ENCODE measurements around the gene FREM1. TPM values are rescaled to one million over a fixed set of nuclear protein-coding genes. Genes with fewer than 3 reads are reported as not detected.

FREM1 gene
- total and polyA plus RNA-seq, 2 experiments from 2014 or later: 0.78 to 3.1 TPM

- no peak overlapping the region for H3K27ac ChIP-seq (ENCODE audit: low read depth)
- no peaks in the 10 kb centered on the region for H3K9me2 ChIP-seq (ENCODE audit: insufficient read depth)
- no peak overlapping the region for H3K4me3 ChIP-seq
- no peaks in the 10 kb centered on the region for H3K9me3 Mint-ChIP-seq
- no peak overlapping the region for H2AFZ ChIP-seq
- ATAC-seq (no peak), DNase-seq (ENCODE audit: low spot score) (no peak)
- H3K79me2 ChIP-seq (replicated peaks; ENCODE audit: insufficient read depth): no peaks in the 10 kb centered on the region
- no peaks in the 10 kb centered on the region for H3K4me1 ChIP-seq (ENCODE audit: insufficient read depth)
- peaks cover 3% of the 10 kb centered on the region; the same call in 2 of the 3 replicates for H3K4me1 Mint-ChIP-seq
- no peaks in the 10 kb centered on the region for H4K20me1 ChIP-seq (replicated peaks; ENCODE audit: insufficient read depth)
- no peak for TF ChIP-seq EZH2 (IDR thresholded peaks at IDR 0.05; ENCODE audit: low read depth, unreplicated experiment)
- no peak for TF ChIP-seq CREB1 (CRISPR knock-in tag; IDR thresholded peaks at IDR 0.05; ENCODE audit: low read depth)
- H3F3A ChIP-seq (replicated peaks; ENCODE audit: low read depth): no peaks in the 10 kb centered on the region
- H3K36me3 Mint-ChIP-seq (ENCODE audit: low read depth): peaks cover 8% of the 10 kb centered on the region; the same call in 2 of the 3 replicates
- H3K27me3 Mint-ChIP-seq (ENCODE audit: insufficient read depth, low read depth, poor library complexity): peaks cover 1% of the 10 kb centered on the region
- no peak overlapping the region for H3K4me2 ChIP-seq
- H3K4me3 Mint-ChIP-seq: no peak overlapping the region
- no peaks in the 10 kb centered on the region for H3K36me3 ChIP-seq (ENCODE audit: insufficient read depth)
- H3K27me3 ChIP-seq (ENCODE audit: insufficient read depth): no peaks in the 10 kb centered on the region
- peak overlapping the region; percentile 51; the same call in 1 of the 2 replicates for H3K27ac Mint-ChIP-seq
Observed at GRCh38 chr9:14849851-14850250, 60.4 kb downstream of the FREM1 start.

- Mint-ChIP-seq H3K9me3 (no peaks in the 10 kb centered on the region), H3K36me3 (ENCODE audit: low read depth) (peaks cover 8% of the 10 kb centered on the region; the same call in 2 of the 3 replicates), H3K27ac (0 out of 2 replicates have a peak overlapping the region, but pooled peaks have one; percentile 51), H3K27me3 (ENCODE audit: insufficient read depth, low read depth, poor library complexity) (peaks cover 1% of the 10 kb centered on the region), H3K4me3 (no peak overlapping the region), H3K4me1 (peaks cover 3% of the 10 kb centered on the region; the same call in 2 of the 3 replicates)
- Histone ChIP-seq H3K4me1 (ENCODE audit: insufficient read depth) (no peaks in the 10 kb centered on the region), H3K4me3 (no peak overlapping the region), H3K9me2 (ENCODE audit: insufficient read depth) (no peaks in the 10 kb centered on the region), H3K27me3 (ENCODE audit: insufficient read depth) (no peaks in the 10 kb centered on the region), H3K36me3 (ENCODE audit: insufficient read depth) (no peaks in the 10 kb centered on the region), H3K79me2 (replicated peaks; ENCODE audit: insufficient read depth) (no peaks in the 10 kb centered on the region), H2AFZ (no peak overlapping the region), H3F3A (replicated peaks; ENCODE audit: low read depth) (no peaks in the 10 kb centered on the region), H3K4me2 (no peak overlapping the region), H4K20me1 (replicated peaks; ENCODE audit: insufficient read depth) (no peaks in the 10 kb centered on the region), H3K27ac (ENCODE audit: low read depth) (no peak overlapping the region)
- DNase-seq (ENCODE audit: low spot score): no peak
- ATAC-seq: no peak
- TF ChIP-seq EZH2phosphoT487 (IDR thresholded peaks at IDR 0.05; ENCODE audit: unreplicated experiment) (no peak), ETS1 (IDR thresholded peaks at IDR 0.05) (no peak), EZH2 (IDR thresholded peaks at IDR 0.05; ENCODE audit: low read depth, unreplicated experiment) (no peak), CTCF (conservative IDR thresholded peaks at IDR 0.05; ENCODE audit: low read depth in 2 of 2) (no peak), POLR2AphosphoS5 (IDR thresholded peaks at IDR 0.05; ENCODE audit: low read depth) (no peak), JUNB (IDR thresholded peaks at IDR 0.05; ENCODE audit: unreplicated experiment) (no peak), ZNF114 (CRISPR knock-in tag; IDR thresholded peaks at IDR 0.05) (no peak), ZNF331 (CRISPR knock-in tag; IDR thresholded peaks at IDR 0.05; ENCODE audit: low read depth) (no peak), ZNF462 (CRISPR knock-in tag; IDR thresholded peaks at IDR 0.05) (no peak), STAT1 (IDR thresholded peaks at IDR 0.05; ENCODE audit: unreplicated experiment) (no peak)
Observed at GRCh38 chr9:14849296-14849695, 60.9 kb downstream of the FREM1 start.
